Activated naive CD8-positive, alpha-beta T cell treated with anti-CD3 and anti-CD28 coated beads, Interleukin-2, amount 50 U/mL, for 16 hours (primary cell): ENCODE measurements around the gene HMOX1.
A peak's percentile ranks its signal among the peaks of the same experiment; 100 is the strongest.
"Not testable (repeated sequence)": the region's sequence is repeated elsewhere in the genome, so short reads cannot be mapped to it uniquely, and the experiment has no call there.

Experiments used
- DNase-seq: peaks from one replicate; pipeline ENCODE4 v3.0.0-alpha.2; 2020; ENCODE audit warnings: low read depth, low spot score

Gene HMOX1

DNA sequence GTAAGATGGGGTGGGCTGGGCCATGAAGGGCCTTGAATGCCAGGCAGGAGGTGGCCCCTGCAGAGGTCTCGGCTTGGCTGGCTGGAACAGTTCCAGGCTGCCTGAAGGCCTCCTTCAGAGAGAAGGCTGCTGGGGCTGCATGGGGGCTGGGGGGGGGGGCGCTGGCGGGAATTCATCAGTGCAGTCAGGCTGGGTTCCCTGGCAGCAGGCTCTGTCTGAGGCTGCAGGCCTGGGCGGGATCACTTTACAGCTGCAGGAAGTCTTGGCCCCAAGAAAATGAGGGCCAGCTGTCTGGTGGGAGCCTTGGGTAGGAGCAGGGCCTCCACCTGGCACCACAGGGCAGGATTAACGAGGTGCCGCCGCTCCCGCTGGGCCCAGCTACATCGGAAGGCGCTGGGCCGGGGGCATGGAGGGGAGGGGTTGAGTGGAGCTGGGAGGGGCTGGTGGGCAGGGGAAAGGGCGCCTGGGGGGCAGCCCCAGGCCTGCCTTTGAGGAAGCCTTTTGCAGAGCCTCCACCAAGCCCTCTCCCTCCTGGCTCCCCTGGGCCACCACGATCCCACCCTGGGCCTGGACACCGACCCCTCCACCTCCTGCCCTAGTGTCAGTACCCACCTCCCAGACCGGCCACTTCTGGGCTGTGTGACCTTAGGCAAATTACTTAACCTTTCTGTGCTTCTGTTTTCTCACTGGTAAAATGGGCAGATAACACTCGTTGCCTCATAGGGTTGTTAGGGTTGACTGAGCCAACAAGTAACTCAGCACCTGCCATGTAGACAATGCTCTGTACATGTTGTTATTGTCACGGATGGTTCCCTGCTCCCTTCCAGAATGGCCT, 31.0 kb upstream of the HMOX1 start:
- DNase-seq = no peak

DNA sequence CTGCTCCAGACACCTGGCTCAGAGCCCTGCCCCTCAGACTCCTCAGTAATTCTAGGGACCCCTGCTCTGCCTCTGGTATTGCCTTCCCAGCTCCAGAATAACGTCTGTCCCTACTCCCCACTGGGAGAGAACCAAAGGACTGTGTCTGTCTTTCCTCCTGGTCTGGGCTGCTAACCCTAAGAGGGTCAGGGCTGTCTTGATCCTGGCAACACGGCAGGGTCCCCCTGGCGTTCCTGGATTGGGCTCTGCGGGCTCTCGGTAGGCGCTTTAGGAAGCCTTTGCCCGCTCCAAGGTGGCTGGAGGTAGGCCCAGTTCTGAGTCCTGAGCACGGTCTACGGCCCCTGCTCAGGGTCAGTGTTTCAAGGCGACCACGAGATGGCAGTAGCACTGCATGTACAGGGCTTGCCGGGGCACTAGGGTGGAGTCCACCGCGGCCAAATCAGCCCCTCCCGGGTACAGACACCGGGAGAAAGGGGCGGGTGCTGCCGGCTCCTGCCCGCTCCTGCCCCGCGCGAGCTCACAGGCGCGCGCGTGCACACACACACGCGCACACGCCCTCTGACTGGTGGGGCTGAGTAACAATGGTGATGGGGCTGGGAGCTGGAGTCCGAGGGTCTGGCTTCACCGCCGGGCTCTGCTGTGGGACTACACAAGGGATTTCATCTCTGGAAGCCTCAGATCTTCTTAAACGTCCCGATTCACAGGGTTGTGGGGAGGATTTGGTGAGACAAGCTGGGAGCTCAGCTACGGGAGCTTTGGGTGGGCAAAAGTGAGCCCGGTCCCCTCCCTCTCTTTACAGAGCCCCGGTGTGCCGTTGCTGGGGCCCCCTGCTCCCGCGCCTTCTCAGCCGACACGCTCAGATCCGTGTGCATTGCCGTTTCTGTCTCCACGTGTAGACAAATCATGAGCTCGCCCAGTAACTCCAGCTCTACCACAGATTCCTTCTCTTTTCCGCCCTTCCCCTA, 30.1 kb upstream of the HMOX1 start:
- peak; percentile 71 for DNase-seq

DNA sequence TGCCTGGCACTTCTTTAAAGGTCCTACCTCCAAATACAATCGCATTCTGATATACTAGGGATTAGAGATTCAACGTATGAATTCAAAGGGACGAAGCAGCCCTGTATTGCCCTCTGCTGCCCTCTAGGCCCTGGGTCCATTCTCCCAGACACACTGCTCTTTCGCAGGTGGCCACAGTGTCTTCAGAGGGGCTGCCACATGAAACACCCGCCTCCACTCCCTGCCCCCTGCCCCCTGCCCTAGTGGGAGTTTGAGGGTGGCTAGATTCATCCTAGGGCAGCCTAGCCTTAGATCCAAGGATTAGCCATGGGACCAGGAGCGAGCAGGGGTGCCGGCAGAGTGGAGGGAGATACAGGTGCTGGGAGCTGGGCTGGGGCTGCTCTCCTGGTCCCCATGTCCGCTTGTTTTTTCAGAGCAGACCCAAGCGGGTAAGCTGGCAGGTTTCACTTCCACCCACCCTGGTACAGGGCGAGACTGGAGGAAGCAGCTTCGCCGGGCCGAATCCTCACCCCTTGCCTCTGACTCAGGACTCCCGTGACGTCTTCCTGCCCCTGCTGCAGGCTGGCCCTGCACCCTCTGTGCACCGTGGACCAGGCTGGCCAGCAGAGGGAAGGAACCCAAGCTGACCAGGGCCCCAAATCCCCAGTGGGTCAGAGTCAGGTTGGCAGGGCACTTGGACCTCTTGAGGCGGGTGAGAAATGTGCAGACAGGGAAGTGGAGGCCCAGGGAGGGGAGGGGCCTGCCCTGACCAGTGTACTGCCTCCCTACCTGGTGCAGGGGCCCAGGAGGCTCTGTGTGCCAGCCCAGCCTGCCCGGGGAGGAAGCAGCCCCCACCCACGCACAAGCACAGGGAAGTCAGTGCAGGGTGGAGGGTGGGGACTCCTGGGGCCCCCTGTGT, 28.4 kb upstream of the HMOX1 start:
- DNase-seq = no peak

DNA sequence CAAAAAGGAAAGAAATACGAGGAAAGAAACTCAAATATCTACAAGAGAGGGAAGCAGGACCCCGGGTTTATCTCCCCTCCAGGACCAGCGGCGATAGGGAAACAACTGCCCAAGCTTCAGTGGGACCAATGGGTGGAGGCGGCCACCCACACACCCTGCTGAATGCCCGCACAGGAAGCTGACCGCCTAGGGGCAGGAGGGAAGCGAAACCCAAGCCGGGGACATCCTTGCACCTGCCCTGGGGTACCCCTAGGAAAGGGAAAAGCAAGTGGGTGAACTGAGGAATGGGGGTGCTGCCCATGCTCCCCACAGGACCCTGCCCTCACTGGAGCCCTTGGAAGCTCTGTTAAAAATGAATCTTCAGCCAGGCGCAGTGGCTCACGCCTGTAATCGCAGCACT, 27.6 kb upstream of the HMOX1 start:
- DNase-seq = no peak

DNA sequence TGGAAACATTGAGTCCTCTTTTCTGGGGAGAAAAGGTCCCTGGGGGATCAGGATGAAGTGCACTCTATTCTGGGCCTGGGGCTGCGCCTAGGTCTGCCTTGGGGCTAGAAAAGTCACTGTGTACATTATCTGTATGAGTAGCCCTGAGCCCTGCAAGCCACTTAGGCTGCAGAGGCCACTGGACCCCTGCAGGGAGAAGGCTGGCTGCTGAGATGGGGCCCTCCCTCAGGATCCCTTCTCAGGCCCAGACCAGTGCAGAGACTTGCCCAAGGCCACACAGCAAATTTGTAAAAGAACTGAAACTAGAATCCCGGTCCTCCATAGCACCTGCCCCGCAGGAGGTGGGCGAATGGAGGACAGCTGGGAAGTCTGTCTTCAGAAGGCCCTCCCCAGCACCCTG, 26.8 kb upstream of the HMOX1 start:
- DNase-seq = no peak

DNA sequence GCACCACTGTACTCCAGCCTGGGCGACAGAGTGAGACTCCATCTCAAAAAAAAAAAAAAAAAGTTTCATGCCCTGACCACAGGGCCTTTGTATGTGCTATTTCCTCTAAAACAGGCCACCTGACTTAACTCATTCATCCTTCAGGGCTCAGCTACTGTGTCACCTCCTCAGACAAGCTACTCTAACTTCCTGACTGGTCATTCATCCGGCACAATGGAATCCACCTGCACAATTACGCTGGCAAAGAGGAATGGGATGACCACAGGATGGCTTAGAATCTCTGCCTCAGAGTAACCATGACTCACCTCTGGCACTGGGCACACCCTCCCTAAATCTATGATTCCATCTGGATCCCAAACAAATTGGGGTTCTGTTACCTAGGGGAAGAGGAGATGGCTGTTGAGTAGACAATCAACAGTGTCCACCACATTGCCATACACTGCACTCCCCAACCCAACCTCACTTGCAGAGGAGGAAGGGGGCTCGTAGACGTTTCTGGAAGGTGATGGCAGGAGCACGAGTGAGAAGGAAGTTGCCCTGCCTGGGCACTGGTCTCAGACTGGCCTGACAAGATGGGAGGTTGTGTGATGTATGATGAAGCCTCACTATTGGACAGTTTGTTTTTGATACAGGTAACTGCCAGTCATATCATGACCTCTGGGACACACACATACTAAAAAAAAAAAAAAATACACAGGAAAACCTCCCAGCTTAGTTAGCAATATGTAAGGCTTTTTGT, 22.8 kb upstream of the HMOX1 start:
- DNase-seq = no peak

DNA sequence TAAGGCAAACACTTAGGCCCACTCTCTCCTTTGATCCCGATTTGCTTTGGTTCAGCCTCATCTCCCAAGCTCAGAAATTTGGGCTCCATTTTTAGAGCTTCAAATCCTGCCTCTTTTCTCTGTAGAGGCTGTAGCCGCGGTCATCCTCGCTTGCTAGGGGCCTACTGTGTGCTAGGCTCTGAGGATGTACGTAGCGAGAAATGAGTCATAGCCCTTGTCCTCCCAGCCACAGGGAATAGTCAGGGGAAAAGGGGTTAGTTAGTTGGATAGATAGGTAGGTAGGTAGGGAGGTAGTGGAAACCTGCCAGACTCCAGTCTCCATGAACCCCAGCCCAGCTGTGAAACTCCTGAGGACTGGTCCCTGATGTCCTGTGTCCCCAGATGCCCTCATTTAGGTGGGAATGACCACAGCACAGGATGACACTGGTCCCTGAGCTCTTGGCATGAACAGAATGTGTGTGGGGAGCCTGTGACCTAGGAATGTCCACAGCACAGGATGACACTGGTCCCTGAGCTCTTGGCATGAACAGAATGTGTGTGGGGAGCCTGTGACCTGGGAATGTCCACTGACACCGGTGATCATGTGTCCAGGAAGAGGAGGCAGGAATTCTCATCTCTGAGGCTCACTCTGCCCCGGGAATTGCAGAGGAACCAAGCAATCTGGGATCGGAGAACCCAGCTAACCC, 21.4 kb upstream of the HMOX1 start:
- no peak for DNase-seq

DNA sequence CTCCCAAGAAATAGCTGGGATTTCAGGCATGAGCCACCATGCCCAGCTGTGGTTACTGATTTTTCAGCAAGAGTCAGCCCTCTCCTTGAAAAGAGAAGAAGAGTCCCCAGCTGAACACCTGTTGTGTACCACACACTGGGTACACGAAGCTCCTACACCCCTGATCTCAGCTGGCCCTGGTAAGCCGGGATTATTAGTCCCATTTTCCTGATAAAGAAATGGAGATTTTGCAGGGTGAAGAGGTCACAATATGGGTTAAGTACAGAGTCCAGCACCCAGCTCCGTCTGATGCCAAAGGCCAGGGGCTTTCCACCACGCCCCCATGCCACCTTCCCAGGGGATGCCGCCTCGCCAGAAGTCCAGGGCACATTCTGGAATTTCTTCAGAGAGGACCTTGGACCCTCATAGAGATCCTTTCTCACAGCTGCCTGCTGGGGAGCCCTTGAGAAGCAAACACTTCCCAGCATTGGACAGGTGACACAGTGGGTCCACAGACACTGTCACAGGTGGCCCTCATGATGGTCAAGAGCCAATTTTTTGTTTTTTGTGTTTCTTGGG, 19.8 kb upstream of the HMOX1 start:
- no peak for DNase-seq

DNA sequence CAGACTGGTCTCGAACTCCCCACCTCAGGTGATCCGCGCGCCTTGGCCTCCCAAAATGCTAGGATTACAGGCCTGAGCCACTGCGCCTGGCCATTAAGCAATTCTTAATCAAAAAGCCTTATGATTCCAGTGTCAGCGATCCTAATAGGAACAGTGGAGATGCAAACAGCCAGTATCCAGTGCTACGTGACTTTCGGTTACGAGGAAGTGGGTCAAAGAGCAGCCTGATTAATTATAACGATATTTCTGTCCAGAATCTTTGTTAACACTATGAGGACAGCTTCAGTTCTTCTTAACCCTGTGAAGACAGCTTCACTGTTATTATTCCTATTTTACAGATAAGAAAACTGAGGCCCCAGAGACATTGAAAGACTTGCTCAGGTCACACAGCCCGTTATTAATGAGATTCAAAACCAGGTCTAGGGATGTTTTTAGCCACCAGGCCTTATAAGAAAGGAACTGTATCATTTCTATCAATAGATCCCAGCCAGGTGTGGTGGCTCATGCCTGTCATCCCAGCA, 17.3 kb upstream of the HMOX1 start:
- no peak for DNase-seq

DNA sequence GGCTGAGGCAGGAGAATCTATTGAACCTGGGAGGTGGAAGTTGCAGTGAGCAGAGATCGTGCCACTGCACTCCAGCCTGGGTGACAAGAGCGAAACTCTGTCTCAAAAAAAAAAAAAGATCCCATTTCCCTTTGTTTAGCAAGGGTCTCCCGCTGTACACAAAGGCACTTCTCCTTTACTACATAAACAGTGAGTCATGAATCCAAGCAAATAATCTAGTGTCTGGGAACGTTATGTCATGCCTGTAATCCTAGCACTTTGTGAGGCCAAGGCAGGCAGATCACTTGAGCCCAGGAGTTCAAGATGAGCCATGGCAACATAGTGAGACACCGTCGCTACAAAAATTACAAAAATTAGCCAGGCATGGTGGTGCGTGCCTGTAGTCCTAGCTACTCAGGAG, 16.7 kb upstream of the HMOX1 start:
- DNase-seq = not testable (repeated sequence)

DNA sequence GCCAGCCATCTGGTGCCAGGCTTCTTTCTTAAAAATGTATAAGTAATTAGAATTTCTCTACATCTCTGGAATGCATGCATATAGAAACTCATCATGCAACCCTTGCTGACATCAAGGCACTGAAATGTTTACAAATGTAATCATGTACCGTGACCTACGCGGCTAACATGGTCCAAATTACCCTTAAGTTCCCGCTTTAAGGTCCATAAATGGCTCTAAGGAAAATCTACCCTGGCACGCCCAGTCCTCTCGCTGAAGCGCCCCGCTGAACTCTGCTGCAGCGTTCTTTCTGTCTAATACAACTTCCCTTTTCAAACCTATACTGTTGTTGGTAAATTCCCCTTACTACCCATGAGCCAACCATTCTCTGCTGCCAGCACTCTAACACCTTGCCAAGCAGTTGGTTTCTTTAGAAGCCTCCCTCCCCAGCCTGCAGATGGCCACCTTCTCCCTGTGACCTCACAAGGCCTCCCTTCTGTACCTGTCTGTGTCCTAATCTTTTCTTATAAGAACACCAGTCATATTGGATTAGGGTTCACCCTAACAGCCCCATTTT, 13.5 kb upstream of the HMOX1 start:
- DNase-seq = no peak

DNA sequence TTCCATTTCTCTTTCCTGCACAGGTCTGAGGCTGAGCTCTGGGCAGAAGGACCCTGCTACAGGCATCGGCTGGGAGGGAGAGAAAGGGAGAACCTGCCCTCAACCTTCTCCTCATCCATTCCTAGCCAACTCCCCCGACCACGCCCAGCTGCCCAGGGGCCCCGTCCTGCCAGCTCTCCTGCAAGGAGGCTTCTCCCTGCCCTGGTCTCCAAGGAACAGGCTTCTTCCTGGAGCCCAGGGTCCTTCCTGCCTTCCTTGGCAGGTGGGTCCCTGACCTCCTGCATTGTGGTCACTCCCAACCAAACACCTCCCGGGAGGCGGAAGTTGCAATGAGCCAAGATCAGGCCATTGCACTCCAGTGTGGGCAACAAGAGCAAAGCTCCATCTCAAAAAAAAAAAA, 12.5 kb upstream of the HMOX1 start:
- DNase-seq = no peak

DNA sequence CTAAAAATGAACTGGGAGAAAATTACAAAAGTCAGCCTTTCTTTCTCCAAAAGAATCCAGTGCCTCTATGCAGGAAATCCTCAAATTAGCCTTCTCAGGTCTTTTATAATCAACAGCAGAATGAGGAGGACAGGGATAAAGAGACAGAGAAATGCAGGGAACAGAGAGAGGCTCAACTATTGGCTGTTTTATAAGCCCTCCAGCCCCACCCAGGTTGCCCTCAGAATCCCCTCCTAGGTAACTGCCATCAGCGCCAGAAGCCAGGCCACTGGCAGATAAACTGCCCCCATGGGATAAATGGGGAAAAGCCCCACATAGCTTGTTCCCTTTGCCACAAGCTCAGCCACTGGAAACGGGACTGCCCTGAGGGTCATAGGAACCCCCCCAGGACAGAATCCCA, 10.9 kb upstream of the HMOX1 start:
- DNase-seq = no peak

DNA sequence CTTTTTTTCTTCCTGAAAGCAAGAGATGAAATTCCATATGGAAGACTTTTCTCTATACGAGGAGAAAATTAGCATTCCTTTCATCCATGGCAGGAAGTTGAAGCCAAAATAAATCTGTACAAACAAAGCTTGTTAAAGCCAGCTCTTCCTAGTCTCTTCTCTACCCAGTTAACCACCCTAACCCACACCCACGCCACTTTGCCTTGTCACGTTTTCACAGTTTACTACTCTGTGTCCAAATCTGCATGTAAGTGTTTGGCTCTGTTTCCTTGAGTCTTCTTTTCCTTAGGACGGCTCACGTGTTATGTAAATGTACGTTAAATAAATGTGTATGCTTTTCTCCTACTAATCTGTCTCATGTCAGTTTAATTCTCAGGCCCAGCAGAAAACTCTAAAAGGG, 7.1 kb upstream of the HMOX1 start:
- DNase-seq = no peak

DNA sequence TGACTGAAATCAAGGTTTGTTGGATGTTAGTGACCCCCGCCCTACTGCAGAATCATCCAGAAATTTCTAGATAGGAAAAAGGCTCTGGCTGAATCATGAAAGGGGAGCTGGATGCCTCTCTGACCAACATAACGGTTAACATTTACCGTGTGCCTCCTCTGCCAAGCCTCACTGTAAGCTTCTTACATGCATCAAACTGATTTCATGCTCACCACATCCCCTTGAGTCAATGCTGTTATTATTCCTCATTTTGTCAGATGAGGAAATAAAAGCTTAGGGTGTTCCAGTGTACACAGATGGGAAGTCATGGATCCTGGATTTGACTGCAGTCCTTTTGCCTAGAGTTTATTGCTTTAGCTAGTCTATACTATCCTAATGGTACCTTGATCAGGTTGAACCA, 5.9 kb upstream of the HMOX1 start:
- DNase-seq = no peak

DNA sequence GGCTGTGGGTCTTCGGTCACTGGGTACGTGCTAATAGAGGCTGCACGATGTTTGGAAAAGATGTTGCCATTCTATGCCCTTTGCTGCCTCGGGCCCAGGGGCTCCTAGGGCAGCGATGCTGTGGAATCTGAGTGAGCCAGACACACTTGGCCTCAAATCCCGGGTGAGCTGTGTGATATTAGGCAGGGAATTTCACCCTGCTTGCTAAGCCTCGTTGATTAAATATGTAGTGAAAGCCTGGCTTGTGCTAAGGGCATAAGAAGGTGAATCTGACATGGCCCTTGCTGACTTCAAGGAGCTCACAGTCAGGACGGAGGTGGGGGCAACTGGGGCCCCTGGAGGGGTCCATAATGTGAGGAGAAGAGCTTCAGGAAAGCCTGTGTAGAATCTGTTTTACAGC, 5.4 kb upstream of the HMOX1 start:
- no peak for DNase-seq

DNA sequence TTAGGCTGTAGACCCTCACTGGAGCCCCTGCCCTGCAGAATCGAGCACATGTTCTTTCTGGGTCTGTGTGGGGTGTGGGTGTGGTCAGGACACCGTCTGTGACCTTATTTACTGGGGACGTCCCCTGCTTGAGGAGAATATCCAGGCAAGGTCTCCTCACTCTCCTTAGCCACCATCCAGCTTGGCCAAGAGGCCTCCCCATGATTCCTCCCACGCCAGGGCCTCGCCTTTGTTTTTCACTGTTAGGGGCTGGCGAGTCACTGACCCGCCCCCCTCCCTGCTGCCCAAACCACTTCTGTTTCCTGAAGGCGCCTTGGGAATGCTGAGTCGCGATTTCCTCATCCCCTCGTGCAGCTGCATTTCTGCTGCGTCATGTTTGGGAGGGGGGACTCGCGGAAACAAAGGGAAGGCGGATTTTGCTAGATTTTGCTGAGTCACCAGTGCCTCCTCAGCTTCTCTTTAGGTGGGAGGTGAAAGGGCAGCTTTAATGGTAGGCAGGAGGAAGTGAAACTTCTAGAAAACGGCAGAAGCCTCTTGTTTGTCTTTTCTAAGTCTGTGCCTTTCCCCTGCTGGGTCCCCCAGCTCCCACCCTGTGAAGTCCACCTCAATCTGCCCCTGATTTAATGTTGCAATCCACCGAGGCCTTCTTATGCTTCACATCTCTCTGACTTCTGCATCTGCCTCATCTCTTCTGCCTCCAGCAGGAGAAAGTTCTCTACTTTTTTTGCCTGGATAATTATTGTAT, 4.0 kb upstream of the HMOX1 start:
- no peak for DNase-seq

DNA sequence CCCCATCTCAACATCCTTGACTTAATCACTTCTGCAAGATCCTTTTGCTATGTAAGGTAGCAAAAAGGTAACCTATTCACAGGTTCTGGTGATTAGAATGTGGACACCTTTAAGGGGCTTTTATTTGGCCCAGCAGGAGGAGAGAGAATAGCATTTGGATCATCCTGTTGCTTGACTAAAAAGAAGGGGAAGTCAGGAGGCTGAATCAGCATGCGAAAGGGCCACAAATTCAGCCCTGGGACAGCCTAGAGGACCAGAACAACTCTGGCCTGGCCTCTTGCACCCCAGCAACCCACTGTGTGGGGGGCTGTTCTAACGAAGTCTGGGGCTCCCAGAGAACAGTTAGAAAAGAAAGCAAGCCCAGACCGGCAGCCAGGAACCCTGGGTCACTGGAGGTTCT, 3.2 kb upstream of the HMOX1 start:
- DNase-seq = no peak

DNA sequence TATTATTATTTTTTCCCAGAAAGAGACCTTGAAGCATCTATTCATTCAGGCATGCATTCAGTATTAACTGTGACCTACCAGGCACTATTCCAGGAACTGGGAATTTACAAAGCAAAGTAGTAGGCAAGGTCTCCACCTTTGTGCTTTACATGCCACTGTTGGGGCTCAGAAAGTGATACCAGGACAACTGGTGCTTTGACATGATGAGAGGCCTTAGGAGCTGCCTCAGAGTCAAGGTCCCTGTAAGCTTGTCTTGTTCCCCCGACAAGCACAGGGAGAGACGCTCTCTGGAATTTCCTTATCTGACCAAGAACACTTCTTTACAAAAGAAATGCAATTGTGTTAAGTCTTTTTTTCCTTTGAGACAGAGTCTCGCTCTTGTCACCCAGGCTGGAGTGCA, 2.3 kb upstream of the HMOX1 start:
- DNase-seq = no peak
